Neural cell (in vitro differentiated cells): Measurements from ENCODE around the gene OR52R1. TPM values are rescaled to one million over a fixed set of nuclear protein-coding genes. Genes with fewer than 3 reads are reported as not detected.

Source experiments
- H2AFZ ChIP-seq: fragments of 200-600, 300-800 bp; sonication (generic), shearing (Covaris generic); 2 replicates; pipeline ENCODE4 v1.6.0; 2014; ENCODE audit warnings: low read depth, mild to moderate bottlenecking, antibody characterized with exemption, low read length, moderate library complexity
- H3F3A ChIP-seq: fragments of 200-600 bp; shearing (Covaris generic); 2 replicates; pipeline ENCODE4 v1.6.1; 2016; ENCODE audit warnings: mild to moderate bottlenecking, moderate library complexity, mixed read lengths, antibody characterized with exemption, low read length; ENCODE audit not compliant: insufficient read depth, poor library complexity, severe bottlenecking
- H3K27ac ChIP-seq: fragments of 200-600, 300-800 bp; sonication (generic), shearing (Covaris generic); 2 replicates; pipeline ENCODE4 v1.5.1; 2014; ENCODE audit warnings: mild to moderate bottlenecking, low read length, moderate library complexity
- H3K27me3 ChIP-seq: fragments of 300-800, 200-600 bp; sonication (generic), shearing (Covaris generic); 2 replicates; pipeline ENCODE4 v1.6.0; 2014; ENCODE audit warnings: mild to moderate bottlenecking, low read depth, low read length, moderate library complexity; ENCODE audit not compliant: insufficient read depth
- H3K36me3 ChIP-seq: fragments of 300-800, 200-600 bp; sonication (generic), shearing (Covaris generic); 2 replicates; pipeline ENCODE4 v1.5.1; 2014; ENCODE audit warnings: mild to moderate bottlenecking, antibody characterized with exemption, low read length, moderate library complexity; ENCODE audit not compliant: insufficient read depth
- H3K4me2 ChIP-seq: fragments of 300-800, 200-600 bp; sonication (generic), shearing (Covaris generic); 2 replicates; pipeline ENCODE4 v1.6.0; 2014; ENCODE audit warnings: mild to moderate bottlenecking, low read length
- H3K4me3 ChIP-seq: fragments of 300-800, 200-600 bp; sonication (generic), shearing (Covaris generic); 2 replicates; pipeline ENCODE4 v1.5.1; 2014; ENCODE audit warnings: mild to moderate bottlenecking, low read length, moderate library complexity
- H3K79me2 ChIP-seq: fragments of 200-600 bp; shearing (Covaris generic); replicated peaks from 2 replicates; pipeline ENCODE4 v1.6.0; 2014; ENCODE audit warnings: mild to moderate bottlenecking, low read length, moderate library complexity; ENCODE audit not compliant: insufficient read depth
- H3K9ac ChIP-seq: fragments of 300-800, 200-600 bp; sonication (generic), shearing (Covaris generic); 2 replicates; pipeline ENCODE4 v1.6.1; 2016; ENCODE audit warnings: mild to moderate bottlenecking, low read length, mixed read lengths
- H3K9me2 ChIP-seq: fragments of 200-600 bp; shearing (Covaris generic); 2 replicates; pipeline ENCODE4 v1.6.1; 2016; ENCODE audit warnings: mild to moderate bottlenecking, low read length, mixed read lengths; ENCODE audit not compliant: insufficient read depth
- H3K9me3 ChIP-seq: fragments of 200-600, 300-800 bp; sonication (generic), shearing (Covaris generic); 2 replicates; pipeline ENCODE4 v1.6.1; 2016; ENCODE audit warnings: mild to moderate bottlenecking, mixed run types, low read length, moderate library complexity, mixed read lengths
- H4K20me1 ChIP-seq: fragments of 200-600 bp; shearing (Covaris generic); 2 replicates; pipeline ENCODE4 v1.6.1; 2016; ENCODE audit warnings: mild to moderate bottlenecking, mixed run types; ENCODE audit not compliant: insufficient read depth
- CTCF ChIP-seq: fragments of 450-650 bp; IDR thresholded peaks from 2 replicates; pipeline ENCODE4 v1.5.1; 2014; ENCODE audit warnings: antibody characterized with exemption, mild to moderate bottlenecking, moderate library complexity; ENCODE audit not compliant: poor library complexity, severe bottlenecking
- EP300 ChIP-seq: fragments of 450-650 bp; conservative IDR thresholded peaks from 2 replicates; pipeline ENCODE4 v1.6.1; 2014; ENCODE audit warnings: antibody characterized with exemption, mild to moderate bottlenecking, moderate library complexity; ENCODE audit not compliant: poor library complexity, severe bottlenecking
- EZH2 ChIP-seq: fragments of 200-600, 300-800 bp; shearing (Covaris generic), sonication (generic); IDR thresholded peaks from 2 replicates; pipeline ENCODE4 v1.6.1; 2014; ENCODE audit warnings: antibody characterized with exemption, low read length, borderline replicate concordance, mild to moderate bottlenecking; ENCODE audit not compliant: insufficient read depth, poor library complexity, severe bottlenecking
- MXI1 ChIP-seq: fragments of 450-650 bp; conservative IDR thresholded peaks from 2 replicates; pipeline ENCODE4 v1.6.1; 2014; ENCODE audit warnings: antibody characterized with exemption, mild to moderate bottlenecking; ENCODE audit not compliant: poor library complexity, severe bottlenecking
- POLR2AphosphoS5 ChIP-seq: IDR thresholded peaks from 2 replicates; pipeline ENCODE4 v1.6.1; 2012
- RAD21 ChIP-seq: fragments of 450-650 bp; conservative IDR thresholded peaks from 2 replicates; pipeline ENCODE4 v1.6.1; 2014; ENCODE audit warnings: antibody characterized with exemption, mild to moderate bottlenecking, moderate library complexity
- REST ChIP-seq: IDR thresholded peaks from 2 replicates; pipeline ENCODE4 v1.6.1; 2012; ENCODE audit warnings: borderline replicate concordance
- SMC3 ChIP-seq: fragments of 450-650 bp; conservative IDR thresholded peaks from 2 replicates; pipeline ENCODE4 v1.6.1; 2014; ENCODE audit warnings: antibody characterized with exemption, mild to moderate bottlenecking, moderate library complexity; ENCODE audit not compliant: poor library complexity
- TAF1 ChIP-seq: IDR thresholded peaks from 2 replicates; pipeline ENCODE4 v1.6.1; 2012; ENCODE audit warnings: low read depth
- polyA plus RNA-seq: library from polyadenylated mRNA; depleted of rRNA; stranded (reverse); fragments of >200 nt; gene quantifications from 2 replicates; pipeline ENCODE4 v1.2.3, GENCODE V29; 2014
- small RNA-seq, 3 experiments: library from RNA; depleted of rRNA; stranded (forward); fragments of <200 nt; gene quantifications; one replicate each; pipeline ENCODE3, GENCODE V24; 2012

Gene OR52R1
- polyA plus RNA-seq, 1 donor from 2014 or later: not detected

DNA sequence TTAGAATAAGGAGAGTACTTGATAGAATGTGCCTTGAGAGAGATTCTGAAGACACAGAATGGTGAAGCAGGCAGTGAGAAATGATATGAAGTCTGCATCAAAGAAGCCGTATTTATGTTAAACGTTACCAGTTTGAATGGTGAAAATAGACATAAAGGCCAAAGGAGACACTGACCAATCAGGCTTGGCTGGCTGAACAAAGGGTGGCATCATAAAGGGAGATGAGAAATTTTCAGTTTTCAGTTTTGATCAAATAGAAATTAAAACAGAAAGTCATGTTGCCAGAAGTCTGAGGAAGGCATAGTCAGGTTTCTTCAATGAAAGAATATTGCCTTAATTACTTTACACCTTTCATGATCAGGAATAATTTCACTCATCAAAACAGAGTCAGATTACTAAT, 41.1 kb downstream of the OR52R1 start:
- no peak for TF ChIP-seq CTCF
- no peak for TF ChIP-seq EZH2
- no peak for TF ChIP-seq RAD21
- no peak for TF ChIP-seq POLR2AphosphoS5
- no peak for TF ChIP-seq EP300
- no peak for TF ChIP-seq REST
- TF ChIP-seq MXI1: no peak
- no peak for TF ChIP-seq TAF1
- TF ChIP-seq SMC3: no peak
- H3K4me3 ChIP-seq: no peak overlapping the region
- H3K36me3 ChIP-seq: no peaks in the 10 kb centered on the region
- H2AFZ ChIP-seq: no peak overlapping the region
- H3F3A ChIP-seq: no peaks in the 10 kb centered on the region
- no peak overlapping the region for H3K27ac ChIP-seq
- H3K79me2 ChIP-seq: no peaks in the 10 kb centered on the region
- H4K20me1 ChIP-seq: no peaks in the 10 kb centered on the region
- H3K27me3 ChIP-seq: no peaks in the 10 kb centered on the region
- H3K4me2 ChIP-seq: no peak overlapping the region
- no peaks in the 10 kb centered on the region for H3K9me2 ChIP-seq
- no peak overlapping the region for H3K9ac ChIP-seq
- H3K9me3 ChIP-seq: no peaks in the 10 kb centered on the region

Small RNA genes lying within 50 kb of the gene (small RNA-seq; reads per million reads assigned to genes)
- gene RF00091: 0 to 0.24 (median 0) reads per million in 3 experiments

Other genes with a start within 250 kb of the OR52R1 start
- not detected in 2 replicates for gene OR52I2, start 222.6 kb downstream of the OR52R1 start, polyA plus RNA-seq
- gene OR52I1, start 210.3 kb downstream of the OR52R1 start, polyA plus RNA-seq: not detected in 2 replicates
- gene TRIM68, start 196.1 kb downstream of the OR52R1 start, polyA plus RNA-seq: 14.7 and 15.3 TPM in 2 replicates
- not detected in 2 replicates for gene OR51D1, start 166.9 kb downstream of the OR52R1 start, polyA plus RNA-seq
- gene OR51E1, start 160.4 kb downstream of the OR52R1 start, polyA plus RNA-seq: not detected in 2 replicates
- not detected in 2 replicates for gene OR51E2, start 106.5 kb downstream of the OR52R1 start, polyA plus RNA-seq
- gene MMP26, start 99.6 kb downstream of the OR52R1 start, polyA plus RNA-seq: not detected in 2 replicates
- not detected in 2 replicates for gene OR51F1, start 34.4 kb downstream of the OR52R1 start, polyA plus RNA-seq
- not detected in 2 replicates for gene OR51F2, start 16.9 kb upstream of the OR52R1 start, polyA plus RNA-seq
- gene OR51S1, start 44.8 kb upstream of the OR52R1 start, polyA plus RNA-seq: not detected in 2 replicates
- gene OR51T1, start 77.5 kb upstream of the OR52R1 start, polyA plus RNA-seq: not detected in 2 replicates
- not detected in 2 replicates for gene OR51A7, start 99.4 kb upstream of the OR52R1 start, polyA plus RNA-seq
- gene OR51G2, start 115.0 kb upstream of the OR52R1 start, polyA plus RNA-seq: not detected in 2 replicates
- gene OR51G1, start 120.0 kb upstream of the OR52R1 start, polyA plus RNA-seq: not detected in 2 replicates
- not detected in 2 replicates for gene OR51A4, start 143.2 kb upstream of the OR52R1 start, polyA plus RNA-seq
- not detected in 2 replicates for gene OR51A2, start 151.3 kb upstream of the OR52R1 start, polyA plus RNA-seq
- not detected in 2 replicates for gene OR51L1, start 190.5 kb upstream of the OR52R1 start, polyA plus RNA-seq
- not detected in 2 replicates for gene OR52J3, start 242.1 kb upstream of the OR52R1 start, polyA plus RNA-seq